HL-60/S4 (cell line): ENCODE data around the gene ULBP1.

Experiments
- in situ Hi-C: fragments of 300-500 bp; cut with MboI; formaldehyde crosslinking; loops from 2 replicates; pipeline ENCODE4 v1.14.3; 2022; ENCODE audit warnings: low sequenced_read_pairs

Gene ULBP1

DNA sequence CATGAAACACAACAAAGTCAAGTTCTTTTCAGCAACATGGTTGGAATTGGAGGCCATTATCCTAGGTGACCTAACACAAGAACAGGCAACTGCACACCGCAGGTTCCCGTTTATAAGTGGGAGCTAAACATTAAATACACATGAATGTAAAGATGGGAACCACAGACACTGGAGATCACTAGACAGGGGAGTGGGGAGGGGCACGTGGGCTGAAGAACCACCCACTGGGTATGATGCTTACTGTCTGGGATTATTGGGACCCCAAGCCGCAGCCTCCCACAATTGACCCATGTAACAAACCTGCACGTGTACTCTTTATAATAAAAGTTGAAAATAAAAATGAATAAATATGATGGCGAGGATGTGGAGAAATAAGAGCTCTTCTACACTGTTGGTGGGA is 32.2 kb upstream of the ULBP1 start:
- in situ Hi-C loops: loop anchor here (5.0 to 25.0 kb wide), 2 partner anchors 86 to 881 kb away; no protein-coding TSS in a partner anchor

GRCh38 chr6:149933036-149933435 is 30.7 kb upstream of the ULBP1 start:
- in situ Hi-C loops: loop anchor here (5.0 to 25.0 kb wide), 2 partner anchors 84 to 879 kb away; no protein-coding TSS in a partner anchor

- in situ Hi-C loops: loop anchor here (5.0 to 25.0 kb wide), 2 partner anchors 84 to 879 kb away; no protein-coding TSS in a partner anchor
Observed at GRCh38 chr6:149933461-149933860, 30.3 kb upstream of the ULBP1 start.

GRCh38 chr6:149934249-149935156 is 29.2 kb upstream of the ULBP1 start:
- in situ Hi-C loops: loop anchor here (5.0 to 25.0 kb wide), 2 partner anchors 83 to 878 kb away; no protein-coding TSS in a partner anchor

DNA sequence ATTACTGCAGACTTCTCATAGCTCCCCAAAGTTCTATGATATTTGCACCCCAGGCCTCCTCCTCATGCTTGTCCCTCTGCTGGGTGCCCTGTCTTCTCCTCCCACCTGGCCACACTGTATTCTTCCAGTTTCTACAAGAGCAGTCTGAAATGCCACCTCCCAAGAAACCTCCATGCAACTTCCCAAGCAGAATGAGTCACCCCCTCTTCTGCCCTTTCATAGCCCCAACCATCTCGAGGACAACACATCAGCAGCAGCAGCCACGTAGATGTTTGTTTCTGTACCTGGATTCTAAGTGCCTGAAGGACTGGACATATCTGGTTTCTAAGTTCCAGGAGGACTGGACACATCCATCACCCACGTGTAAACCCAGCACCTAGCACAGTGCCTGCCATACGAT is 28.5 kb upstream of the ULBP1 start:
- in situ Hi-C loops: loop anchor here (25.0 kb wide), 1 partner anchor 877 kb away; no protein-coding TSS in a partner anchor

DNA sequence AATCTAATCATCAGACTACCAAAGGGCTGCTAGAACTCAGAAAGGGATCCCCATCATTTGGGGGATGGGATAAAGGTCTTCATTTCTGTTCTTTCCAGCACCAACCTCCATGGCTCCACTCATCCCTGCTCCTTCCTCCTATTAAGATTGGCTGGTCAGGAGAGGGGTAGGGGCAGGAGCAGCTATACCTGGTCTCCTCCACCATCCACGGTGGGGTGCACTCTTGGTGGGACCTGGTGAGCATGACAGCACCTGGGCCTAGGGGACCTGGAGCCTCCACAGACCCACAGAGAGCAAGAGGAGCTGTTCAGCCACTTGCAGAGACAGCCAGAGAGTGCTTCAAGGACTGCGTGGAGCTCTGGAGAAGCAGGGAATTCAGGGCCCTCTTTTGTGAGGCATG is 28.1 kb upstream of the ULBP1 start:
- in situ Hi-C loops: loop anchor here (25.0 kb wide), 1 partner anchor 877 kb away; no protein-coding TSS in a partner anchor

DNA sequence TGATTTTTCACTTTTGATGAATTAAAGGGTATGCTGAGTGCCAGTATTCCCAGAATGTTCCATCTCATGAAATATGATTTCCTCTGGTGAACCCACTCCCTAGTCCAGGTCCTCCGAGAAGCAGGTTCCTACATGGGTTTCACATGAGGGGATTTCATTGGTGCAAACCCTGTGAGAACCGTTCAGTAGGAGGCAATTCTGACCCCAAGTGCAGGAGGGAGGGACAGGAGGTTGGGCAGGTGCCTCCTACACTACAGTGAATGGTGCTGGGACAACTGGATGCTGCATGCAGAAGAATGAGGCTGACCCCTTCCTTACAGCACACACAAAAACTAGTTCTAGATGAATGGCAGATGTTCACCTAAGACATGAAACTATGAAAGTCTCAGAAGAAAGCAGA is 27.0 kb upstream of the ULBP1 start:
- in situ Hi-C loops: loop anchor here (25.0 kb wide), 1 partner anchor 876 kb away; no protein-coding TSS in a partner anchor

- in situ Hi-C loops: loop anchor here (25.0 kb wide), 1 partner anchor 874 kb away; no protein-coding TSS in a partner anchor
Observed at GRCh38 chr6:149938013-149938570, 25.7 kb upstream of the ULBP1 start.

GRCh38 chr6:149938571-149939355 is 25.0 kb upstream of the ULBP1 start:
- in situ Hi-C loops: loop anchor here (25.0 kb wide), 1 partner anchor 874 kb away; no protein-coding TSS in a partner anchor

DNA sequence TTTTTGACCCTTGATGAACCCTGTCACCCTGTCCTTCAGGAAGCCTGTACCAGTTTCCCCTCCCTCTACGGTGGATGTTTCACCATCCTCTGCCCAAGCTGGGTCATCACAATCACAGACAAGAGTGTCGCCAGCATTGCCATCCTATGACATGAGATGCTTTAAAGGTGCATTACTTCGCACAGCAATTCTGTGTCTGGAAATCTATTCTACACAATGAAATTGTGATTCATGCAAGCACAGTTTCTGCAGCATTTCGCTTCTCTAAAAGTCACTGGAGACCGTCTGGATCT is 24.4 kb upstream of the ULBP1 start:
- in situ Hi-C loops: loop anchor here (25.0 kb wide), 1 partner anchor 873 kb away; no protein-coding TSS in a partner anchor

DNA sequence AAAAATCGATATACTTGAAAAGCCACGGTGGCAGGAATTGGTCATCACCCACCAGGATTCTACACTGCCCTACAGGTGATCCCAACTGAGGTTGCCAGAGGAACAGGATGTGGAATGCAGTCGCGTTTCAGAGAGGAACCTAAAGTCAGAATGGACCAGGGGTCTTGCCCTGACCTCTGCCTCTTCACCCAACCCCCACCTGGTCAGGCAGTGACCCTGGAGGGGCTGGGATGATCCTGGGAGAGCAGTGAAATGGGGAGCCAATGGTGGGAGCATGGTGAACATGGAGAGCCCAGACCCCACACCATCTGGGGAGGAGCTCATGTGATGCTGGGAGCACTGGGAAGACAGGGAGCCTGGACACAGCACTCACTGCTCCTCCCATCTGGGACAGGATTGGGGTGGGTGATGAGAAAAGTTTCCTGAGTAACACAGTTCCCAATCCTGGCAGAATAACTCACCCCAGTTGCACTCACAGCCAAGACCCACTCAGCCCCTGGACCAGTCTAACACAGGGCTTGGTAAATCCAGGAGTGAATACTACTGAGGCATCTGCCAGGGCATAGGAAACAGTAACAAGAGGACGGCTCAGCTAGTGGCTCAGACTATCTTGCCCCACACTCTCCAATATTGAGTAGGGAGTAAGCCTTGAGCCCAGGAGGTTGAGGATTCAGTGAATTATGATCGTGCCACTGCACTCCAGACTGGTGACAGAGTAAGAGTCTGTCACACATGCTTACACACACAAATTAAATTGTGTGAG is 23.7 kb upstream of the ULBP1 start:
- in situ Hi-C loops: loop anchor here (25.0 kb wide), 1 partner anchor 872 kb away; no protein-coding TSS in a partner anchor

- in situ Hi-C loops: loop anchor here (25.0 kb wide), 1 partner anchor 872 kb away; no protein-coding TSS in a partner anchor
Observed at GRCh38 chr6:149940672-149940982, 23.1 kb upstream of the ULBP1 start.

DNA sequence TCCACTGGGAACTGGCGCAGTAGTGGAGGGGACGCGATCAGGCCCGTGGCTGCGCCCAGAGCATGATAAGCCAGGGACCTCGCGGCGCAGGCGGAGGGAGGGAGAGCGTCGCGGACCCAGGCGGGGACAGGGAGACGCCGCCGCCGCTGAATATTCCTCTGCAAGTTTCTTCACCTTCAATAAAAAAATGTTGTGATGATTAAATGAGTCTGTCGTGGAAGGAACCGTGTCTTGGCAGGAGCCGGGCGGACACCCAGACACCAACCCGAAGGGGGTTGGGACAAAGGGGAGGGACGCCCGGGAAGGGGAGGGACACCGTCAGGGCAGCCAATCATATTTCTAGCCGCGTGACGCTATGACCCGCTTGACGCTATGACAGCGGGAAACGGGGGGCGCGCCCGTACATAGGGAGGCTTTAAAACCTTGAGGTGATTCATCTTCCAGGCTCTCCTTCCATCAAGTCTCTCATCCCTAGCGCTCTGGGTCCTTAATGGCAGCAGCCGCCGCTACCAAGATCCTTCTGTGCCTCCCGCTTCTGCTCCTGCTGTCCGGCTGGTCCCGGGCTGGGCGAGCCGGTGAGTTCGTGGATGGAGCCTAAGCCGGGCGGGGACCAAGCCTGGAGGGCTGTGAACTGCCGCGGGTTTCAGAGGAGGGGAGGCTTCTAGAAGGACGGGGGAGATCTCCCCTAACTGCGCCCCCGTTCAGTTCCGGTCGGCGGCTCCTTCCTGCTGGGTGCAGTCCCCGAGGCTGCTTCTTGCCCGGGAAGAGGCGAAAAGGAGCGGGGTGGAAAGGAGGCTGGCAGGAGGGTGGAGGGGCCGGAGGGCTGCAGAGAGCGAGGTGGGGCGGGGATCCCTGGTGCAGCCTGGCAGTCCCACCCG is 21.9 kb upstream of the ULBP1 start, which contains the start of gene ULBP2:
Gene ULBP2 (plus strand): TSS at position 432 of the 878 bp plus-strand sequence. CDS start 59 bp downstream, at position 491.
- in situ Hi-C loops: loop anchor here (25.0 kb wide), 1 partner anchor 870 kb away; no protein-coding TSS in a partner anchor

- in situ Hi-C loops: loop anchor here (25.0 kb wide), 1 partner anchor 870 kb away; no protein-coding TSS in a partner anchor
Observed at GRCh38 chr6:149942461-149942829, 21.3 kb upstream of the ULBP1 start.

- in situ Hi-C loops: loop anchor here (25.0 kb wide), 1 partner anchor 869 kb away; no protein-coding TSS in a partner anchor
Observed at GRCh38 chr6:149943321-149943720, 20.4 kb upstream of the ULBP1 start.

DNA sequence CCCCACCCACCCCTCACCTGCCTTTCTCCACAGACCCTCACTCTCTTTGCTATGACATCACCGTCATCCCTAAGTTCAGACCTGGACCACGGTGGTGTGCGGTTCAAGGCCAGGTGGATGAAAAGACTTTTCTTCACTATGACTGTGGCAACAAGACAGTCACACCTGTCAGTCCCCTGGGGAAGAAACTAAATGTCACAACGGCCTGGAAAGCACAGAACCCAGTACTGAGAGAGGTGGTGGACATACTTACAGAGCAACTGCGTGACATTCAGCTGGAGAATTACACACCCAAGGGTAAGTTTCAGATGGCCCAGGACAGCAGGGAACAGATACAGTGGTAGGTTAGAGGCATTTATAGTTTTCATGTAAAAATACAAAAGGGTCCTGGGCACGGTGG is 18.5 kb upstream of the ULBP1 start:
- in situ Hi-C loops: loop anchor here (25.0 kb wide), 1 partner anchor 867 kb away; no protein-coding TSS in a partner anchor

DNA sequence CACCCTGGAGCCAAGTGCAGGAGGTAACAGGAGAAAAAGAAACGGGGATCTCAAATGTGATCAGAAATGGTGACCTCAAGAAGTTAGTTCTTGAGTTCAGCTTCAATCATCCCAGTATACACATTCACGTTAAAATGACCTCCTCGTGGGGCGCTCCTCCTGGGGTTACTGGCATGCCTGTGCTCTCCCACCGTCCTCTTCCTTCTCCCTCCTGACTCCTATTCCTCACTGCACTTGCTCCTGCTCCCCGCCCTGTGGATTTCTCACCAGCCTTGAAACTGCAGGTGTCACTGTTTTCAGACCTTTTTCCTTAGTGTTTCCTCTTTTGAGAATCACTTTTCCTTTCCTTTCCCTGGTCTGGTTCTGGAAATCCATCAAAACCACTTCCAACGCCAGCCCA is 17.1 kb upstream of the ULBP1 start:
- in situ Hi-C loops: loop anchor here (25.0 kb wide), 1 partner anchor 866 kb away; no protein-coding TSS in a partner anchor

DNA sequence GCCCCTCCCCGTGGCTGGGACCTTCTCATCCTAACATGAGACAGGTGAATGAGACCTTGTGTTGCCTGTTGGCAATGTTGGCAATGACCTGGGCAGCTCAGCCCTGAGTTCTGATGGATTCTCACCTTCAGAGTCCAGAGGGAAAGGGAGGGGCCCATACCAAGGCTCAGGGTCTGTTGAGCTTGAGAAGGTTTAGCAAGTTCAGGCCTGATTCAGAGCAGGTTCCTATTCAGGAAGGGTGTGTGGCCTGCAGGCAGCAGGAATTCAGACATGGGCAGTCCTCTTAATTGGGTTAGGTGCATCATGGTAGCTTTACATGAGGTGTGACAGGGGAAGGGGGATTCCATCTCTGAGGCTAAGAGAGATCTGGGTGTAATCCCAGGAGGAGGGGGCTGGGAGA is 16.2 kb upstream of the ULBP1 start:
- in situ Hi-C loops: loop anchor here (25.0 kb wide), 1 partner anchor 865 kb away; no protein-coding TSS in a partner anchor

DNA sequence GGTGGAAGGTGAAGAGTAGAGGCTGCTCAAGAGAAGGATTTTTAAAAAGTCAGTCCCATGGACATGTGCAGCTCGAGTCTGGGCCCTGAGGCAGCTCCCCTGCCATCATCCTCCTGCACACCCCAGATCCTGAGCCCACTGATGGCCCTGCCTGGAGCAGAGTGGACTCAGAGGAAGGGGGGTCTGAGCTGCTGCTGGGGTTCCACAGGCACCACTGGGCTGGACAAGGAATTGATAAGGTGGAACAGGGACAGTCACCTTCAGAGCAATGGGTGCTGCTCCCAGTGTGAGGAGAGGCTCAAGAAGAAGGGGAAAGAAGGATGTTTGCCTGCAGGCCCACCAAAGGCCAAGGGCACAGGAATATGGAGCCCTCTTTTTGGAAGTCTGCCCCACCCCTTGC is 15.7 kb upstream of the ULBP1 start:
- in situ Hi-C loops: loop anchor here (25.0 kb wide), 1 partner anchor 864 kb away; no protein-coding TSS in a partner anchor
